HG02678 (cell line): Measurements from ENCODE around the gene ERMP1.
"Not testable (repeated sequence)": the region's sequence is repeated elsewhere in the genome, so short reads cannot be mapped to it uniquely, and the experiment has no call there.

Source experiments
- ATAC-seq: cut with Tn5 transposase; IDR thresholded peaks from one replicate; pipeline ENCODE4 v1.9.1; 2021; ENCODE audit warnings: mild to moderate bottlenecking, moderate library complexity; ENCODE audit not compliant: unreplicated experiment

Gene ERMP1

DNA sequence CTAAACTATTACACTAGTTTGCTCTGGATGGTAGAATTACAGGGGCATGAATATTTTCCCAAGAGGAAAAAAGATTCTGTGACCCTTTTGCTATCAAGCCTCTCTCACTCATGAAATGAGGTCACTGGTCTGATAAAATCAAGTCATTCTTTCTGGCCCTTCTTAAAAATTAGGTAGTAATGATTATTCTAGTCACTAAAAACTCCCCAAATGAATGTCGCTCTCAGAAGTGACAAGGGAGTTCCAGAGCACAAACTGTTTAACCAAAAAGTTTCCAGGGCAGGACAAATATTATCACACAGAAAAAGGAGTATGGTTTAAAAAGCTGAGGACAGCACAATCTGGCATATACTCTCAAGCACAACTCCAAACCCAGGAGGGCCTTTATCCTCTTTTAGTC is 12.5 kb downstream of the ERMP1 start:
- no peak for ATAC-seq

GRCh38 chr9:5819174-5819573 is 13.7 kb downstream of the ERMP1 start:
- no peak for ATAC-seq

DNA sequence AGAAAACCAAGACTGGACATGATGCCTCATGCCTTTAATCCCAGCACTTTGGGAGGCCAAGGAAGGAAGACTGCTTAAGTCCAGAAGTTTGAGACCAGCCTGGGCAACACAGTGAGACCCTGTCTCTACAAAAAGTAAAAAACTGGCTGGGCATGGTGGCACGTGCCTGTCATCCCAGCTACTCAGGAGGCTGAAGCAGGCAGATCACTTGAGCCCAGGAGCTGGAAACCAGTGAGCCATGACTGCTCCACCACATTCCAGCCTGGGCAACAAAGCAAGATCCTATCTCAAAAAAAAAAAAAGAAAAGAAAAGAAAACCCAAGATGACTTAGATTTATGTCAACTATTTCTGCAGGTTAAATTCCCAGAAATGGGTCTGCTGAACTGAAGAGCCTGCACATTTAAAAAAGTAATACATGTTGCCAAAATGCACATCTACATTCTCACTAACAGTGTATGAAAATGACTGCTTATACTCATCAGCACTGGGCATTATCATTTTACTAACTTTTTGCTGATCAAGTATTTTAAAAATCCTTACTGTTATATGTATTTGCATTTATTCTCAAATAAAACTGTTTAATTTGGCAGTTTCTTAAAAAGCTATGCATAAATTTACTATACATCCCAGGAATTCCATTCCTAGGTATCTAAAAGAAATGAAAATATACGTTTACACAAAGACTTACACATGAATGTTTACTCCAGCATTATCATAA is 14.3 kb downstream of the ERMP1 start:
- no peak for ATAC-seq

GRCh38 chr9:5817862-5818261 is 15.1 kb downstream of the ERMP1 start:
- no peak for ATAC-seq

GRCh38 chr9:5815461-5815860 is 17.5 kb downstream of the ERMP1 start:
- ATAC-seq = no peak

DNA sequence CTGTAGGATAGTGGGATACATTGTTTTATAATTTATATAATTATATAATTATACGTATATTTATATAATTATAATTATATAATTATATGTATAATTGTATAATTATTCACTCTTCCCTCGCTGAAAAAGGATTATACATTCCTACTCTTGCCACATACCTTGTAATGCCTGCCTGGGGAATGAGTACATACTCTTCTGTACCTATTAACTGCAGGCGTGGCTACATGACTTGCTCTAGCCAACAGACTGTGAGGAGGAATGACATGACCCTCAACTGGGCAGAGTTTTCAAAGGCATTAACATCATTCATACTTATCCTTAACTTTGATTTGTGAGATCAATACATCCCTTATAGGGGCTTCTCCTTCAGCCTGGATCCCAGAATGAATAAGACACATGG is 19.1 kb downstream of the ERMP1 start:
- ATAC-seq = no peak

- no peak for ATAC-seq
Observed at GRCh38 chr9:5811751-5812150, 21.2 kb downstream of the ERMP1 start.

GRCh38 chr9:5805478-5805877 is 27.4 kb downstream of the ERMP1 start:
- no peak for ATAC-seq

DNA sequence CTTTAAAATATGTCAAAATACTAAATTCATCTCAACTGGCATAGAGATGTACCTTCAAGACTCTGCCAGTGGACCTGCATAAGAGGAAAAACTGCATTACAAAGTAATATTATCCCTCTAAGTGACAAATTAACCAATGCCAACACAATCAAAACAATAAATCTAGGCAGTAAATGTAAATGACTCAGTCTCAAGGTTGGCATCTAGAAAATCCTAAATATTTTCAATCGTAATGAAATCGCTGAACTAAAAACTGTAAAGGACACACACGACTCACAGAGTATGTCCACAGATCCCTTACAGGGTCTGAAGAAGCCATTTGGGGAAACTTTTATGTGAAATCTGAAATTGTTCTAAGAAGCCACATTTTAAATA is 31.2 kb downstream of the ERMP1 start:
- no peak for ATAC-seq

- ATAC-seq = no peak
Observed at GRCh38 chr9:5800969-5801738, 31.8 kb downstream of the ERMP1 start.

GRCh38 chr9:5800378-5800777 is 32.5 kb downstream of the ERMP1 start:
- ATAC-seq = not testable (repeated sequence)

DNA sequence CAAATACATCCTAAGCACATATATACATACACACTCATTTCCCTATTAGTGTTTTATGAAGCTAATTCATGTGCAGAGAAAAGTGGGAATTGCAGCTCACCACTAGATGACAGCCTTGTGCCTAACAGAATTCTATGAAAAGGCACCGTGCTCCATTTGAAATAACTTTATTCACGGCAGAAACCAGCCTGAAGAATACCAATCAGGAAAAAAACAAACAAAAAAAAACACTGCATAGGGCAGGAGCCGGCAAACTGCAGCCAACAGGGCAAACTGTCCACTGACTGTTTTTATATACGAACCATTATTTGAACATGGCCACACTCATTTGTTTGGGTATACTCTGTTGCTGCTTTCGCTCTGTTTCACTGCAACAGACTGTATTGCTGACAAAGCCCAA is 33.6 kb downstream of the ERMP1 start:
- ATAC-seq = no peak

DNA sequence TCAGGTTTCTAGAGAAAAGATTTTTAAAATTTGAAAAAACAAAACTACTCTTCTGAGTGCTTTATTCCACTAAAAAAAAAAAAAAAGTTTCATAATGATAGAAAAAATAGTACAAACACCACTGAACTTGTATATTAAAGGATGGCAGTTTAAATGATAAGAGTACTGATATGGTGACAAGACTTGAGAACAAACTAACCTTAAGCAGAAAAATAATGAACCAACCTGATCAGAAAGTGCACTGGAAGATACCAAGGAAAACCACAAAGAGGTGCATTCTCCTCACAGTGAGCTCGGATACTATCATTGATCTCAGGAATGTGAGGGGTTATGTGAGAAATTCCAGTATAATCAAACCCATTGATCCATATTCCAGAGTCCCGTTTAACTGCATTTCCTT is 34.3 kb downstream of the ERMP1 start:
- ATAC-seq = no peak

GRCh38 chr9:5796298-5796697 is 36.6 kb downstream of the ERMP1 start:
- no peak for ATAC-seq

- no peak for ATAC-seq
Observed at GRCh38 chr9:5793812-5794211, 39.1 kb downstream of the ERMP1 start.

- ATAC-seq = no peak
Observed at GRCh38 chr9:5791870-5792269, 41.0 kb downstream of the ERMP1 start.

DNA sequence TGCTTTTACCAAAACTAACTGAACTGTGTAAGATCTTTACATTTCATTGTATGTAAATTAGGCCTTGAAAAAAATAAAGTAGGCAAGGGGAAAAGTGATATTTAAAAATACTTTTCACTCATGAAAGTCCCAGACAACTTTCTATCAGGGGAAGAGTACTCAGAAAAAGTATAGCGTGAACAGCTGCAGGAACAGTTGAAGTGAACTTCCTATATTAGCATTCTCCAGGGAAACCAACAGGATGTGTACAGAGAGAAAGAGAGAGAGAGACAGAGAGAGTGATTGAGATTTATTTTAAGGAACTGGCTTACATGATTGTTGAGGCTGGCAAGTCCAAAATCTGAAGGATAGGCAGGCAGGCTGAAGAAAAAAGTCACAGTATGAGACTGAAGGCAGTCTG is 42.0 kb downstream of the ERMP1 start:
- ATAC-seq = no peak

- ATAC-seq = no peak
Observed at GRCh38 chr9:5789489-5789888, 43.4 kb downstream of the ERMP1 start.

DNA sequence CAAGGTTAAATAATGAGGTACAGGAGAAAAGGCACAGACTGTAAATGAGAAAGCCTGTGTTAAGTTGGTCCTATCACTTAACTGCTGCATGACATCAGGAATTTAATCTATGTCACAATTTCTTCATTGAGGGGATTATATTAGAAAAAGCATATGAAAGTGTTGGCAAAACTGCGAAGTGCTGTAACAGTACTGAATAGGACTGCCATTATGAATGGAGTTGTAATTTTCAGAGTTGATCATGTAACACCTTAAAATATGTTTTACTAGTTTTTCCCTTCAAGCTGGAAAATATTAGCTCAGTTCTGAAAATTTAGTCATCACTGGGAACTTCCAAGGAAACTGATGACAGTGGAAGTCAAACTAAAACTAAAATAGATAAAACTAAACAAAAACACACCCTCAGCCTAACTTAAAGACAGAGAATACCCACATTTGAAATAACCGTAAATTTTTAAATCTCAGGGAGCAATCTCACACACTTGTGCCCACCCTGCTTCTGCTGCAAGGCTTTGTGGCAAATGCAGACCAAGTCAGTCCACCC is 45.1 kb downstream of the ERMP1 start:
- ATAC-seq = no peak

- no peak for ATAC-seq
Observed at GRCh38 chr9:5787220-5787619, 45.7 kb downstream of the ERMP1 start.

DNA sequence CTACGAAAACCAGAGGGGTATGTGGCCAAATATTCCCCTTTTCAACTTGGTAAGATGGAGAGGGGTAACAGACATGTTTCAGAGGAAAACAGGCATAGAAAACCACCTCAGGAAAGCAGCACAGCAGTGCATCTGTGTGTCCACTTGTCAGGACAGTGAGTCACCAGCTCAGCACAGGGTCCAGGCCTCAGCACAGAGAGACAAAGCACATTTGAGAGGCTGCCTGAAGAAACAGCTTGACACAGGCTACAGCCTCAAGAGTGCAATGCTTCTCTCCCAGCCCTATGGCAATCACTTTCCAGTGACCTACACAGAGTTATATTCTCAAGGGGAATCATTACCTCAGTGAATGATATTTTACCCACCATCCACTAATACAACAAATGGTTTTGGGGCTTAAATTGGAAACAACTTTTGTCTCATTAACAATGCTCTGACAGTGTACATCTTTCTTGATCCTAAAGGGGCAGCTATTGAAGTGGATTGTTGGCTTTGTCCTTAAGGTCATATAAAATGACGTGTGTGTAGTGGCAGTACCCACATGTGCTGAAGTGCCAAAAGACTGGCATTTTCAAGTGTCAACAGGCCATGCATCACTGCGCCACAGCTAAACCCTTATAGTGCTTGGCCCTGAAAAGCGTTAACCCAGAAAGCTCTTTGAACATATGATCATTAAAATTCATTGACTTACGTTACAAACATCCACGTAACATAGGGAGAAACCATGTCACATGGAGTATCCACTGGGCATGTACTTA is 46.4 kb downstream of the ERMP1 start:
- ATAC-seq = no peak
